ENCODE measurements around the gene NBPF9.
"Not testable (repeated sequence)": the region's sequence is repeated elsewhere in the genome, so short reads cannot be mapped to it uniquely, and the experiment has no call there.

Gene NBPF9, protein sequence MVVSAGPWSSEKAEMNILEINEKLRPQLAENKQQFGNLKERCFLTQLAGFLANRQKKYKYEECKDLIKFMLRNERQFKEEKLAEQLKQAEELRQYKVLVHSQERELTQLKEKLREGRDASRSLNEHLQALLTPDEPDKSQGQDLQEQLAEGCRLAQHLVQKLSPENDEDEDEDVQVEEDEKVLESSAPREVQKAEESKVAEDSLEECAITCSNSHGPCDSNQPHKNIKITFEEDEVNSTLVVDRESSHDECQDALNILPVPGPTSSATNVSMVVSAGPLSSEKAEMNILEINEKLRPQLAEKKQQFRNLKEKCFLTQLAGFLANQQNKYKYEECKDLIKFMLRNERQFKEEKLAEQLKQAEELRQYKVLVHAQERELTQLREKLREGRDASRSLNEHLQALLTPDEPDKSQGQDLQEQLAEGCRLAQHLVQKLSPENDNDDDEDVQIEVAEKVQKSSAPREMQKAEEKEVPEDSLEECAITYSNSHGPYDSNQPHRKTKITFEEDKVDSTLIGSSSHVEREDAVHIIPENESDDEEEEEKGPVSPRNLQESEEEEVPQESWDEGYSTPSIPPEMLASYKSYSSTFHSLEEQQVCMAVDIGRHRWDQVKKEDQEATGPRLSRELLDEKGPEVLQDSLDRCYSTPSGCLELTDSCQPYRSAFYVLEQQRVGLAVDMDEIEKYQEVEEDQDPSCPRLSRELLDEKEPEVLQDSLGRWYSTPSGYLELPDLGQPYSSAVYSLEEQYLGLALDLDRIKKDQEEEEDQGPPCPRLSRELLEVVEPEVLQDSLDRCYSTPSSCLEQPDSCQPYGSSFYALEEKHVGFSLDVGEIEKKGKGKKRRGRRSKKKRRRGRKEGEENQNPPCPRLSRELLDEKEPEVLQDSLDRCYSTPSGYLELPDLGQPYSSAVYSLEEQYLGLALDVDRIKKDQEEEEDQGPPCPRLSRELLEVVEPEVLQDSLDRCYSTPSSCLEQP (N-terminal part only)

DNA sequence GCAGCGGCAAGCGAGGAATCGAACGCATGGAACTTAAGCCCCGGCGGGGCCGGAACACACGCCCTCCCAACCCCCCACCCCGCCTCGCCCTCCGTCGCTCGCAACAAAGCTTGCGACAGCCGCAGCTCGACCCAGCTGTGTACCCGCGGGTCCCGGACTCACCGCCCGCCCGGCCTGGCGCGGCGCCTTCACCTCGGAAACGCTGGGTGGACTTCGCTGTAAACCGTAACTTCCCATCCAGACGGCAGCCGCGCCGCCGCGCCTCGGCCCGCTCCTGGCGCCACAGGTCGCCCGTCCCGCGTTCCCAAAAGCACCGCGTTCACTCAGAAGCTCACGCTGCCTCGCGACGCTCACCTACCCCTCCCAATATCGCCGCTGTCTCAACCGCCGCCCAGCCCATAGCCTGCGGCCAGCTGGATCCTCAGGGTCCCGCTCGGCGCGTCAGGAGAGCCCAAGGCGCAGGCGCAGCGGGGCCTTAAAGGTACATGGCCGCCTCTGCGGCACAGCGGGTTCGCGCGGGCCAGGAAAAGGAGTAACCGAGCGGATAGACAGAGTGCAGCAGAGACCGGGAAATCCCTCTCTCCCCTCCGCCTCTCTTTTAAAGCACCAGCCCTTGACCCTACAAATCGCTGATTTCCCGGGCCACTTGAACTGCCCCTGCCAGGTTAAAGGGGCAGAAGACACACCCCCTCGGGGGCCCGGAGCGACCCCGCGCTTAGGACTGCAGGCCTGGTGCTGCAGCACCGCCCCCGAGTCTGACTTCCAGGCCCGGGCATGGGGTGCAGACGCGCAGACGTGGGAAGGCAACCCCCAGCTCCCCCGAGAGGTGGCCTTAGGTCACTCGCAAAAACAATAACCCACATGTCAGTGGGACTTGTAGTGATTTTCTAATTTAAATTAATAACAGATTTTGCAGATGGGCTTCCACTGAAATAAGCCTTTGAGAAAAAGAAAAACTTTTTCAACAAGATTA is at the start of gene NBPF9:
TSS of gene NBPF9 (minus strand) at position 443 of the 973 bp plus-strand sequence. CDS start 21,412 bp downstream, outside the sequence.
- DNase-seq (ENCODE audit: low read depth) = peak; percentile 10

DNA sequence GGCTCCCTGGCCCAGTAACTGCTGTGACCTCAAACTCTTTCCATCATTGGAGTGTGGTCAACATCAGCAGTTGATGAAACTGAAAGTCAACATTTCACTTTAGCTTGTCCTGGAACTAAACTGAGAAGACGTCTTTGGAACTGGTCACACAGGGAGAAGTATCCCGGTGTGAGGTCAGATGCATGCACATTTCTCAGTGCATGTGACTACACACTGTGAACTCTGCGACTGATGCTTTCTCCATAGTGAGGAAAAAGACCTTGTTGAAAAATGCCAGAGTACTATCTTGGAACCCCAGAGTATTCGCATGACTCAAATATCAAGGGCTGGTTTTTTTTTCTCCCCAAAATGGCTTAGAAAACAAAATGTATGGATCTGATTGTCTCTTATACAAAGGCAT is 46.6 kb upstream of the NBPF9 start:
- DNase-seq (ENCODE audit: low read depth) = not testable (repeated sequence)

DNA sequence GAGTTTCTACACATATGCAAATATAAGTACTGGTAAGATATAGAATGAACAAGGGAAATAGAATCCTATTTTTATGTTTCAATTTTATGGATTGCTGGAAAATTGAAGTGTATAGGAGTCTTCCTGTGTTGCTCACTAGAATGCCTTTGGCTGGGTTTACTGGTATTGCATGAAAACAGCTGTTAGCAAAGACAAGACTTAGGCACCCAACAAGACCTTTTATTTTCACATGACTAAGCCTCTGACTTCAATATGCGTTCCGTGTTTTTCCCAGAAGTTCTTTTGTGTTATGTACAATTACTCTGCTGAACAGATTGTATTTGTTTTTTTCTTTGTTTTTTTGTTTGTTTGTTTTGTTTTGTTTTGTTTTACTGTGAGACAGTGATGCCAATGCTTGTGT is 34.2 kb upstream of the NBPF9 start:
- DNase-seq (ENCODE audit: low read depth) = not testable (repeated sequence)

DNA sequence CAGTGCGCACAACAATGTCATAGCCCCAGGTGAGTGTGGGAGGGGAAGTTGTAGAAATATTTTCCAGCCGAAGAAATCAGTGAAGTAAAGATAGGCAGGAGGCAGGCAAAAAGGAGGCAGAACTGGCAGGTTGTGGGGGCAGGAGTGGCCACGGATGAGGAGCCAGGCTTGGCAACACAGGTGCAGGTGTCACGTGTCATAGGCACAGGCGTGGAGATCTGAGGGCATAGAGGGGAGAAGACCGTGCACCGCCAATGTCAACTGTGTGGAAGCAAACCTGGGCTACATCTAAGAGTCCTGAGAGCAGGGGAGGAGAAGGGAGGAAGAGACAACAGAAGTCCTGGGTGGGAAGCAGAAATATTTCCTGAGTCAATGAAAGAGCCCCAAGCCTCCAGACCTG is 27.6 kb upstream of the NBPF9 start:
- not testable (repeated sequence) for DNase-seq (ENCODE audit: low read depth)

DNA sequence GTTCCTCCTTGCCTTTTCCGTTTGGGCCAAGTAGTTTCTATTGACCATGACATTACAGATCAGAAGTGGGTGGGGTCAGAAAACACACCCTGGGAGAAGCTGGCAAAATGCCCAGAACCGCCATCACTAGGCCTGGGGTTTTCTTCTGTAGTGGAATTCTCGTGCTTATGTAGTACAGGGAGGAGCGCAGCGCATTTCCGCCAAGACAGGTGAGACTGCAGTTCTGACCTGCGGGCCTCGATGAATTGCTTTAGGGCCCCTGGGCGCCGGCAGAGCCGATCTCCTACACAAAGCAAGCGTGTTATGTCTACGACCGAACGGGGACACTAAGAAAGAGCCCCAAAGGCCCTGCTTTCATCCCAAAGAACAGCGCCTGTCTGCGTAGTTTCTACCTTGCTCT is 25.9 kb upstream of the NBPF9 start:
- not testable (repeated sequence) for DNase-seq (ENCODE audit: low read depth)

DNA sequence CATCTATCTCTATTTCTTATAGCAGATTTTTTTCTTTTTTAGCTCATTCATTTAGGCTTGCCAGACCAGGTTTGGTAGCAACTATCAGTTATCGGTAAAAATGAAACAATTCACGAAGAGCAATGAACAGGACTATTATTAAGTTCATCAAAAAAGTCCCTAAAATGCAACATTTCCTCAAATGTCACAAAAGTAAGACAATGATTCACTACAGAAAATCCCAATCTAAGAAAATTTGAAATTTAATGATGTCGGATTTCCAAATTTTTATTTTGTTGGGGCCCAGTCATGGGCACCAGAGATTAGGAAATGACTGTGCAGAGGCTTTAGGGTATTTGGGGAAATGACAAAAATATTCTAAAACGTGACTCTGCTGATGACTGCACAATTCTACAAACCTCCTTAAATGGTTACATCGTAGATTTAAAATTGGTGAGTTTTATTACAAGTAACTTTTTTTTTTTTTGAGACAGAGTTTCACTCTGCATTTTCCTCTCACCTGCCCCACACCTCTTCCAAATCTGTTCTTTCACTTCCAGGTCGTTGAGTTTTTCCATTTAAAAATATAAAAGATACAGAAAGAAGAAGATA is 23.3 kb upstream of the NBPF9 start:
- not testable (repeated sequence) for DNase-seq (ENCODE audit: low read depth)

DNA sequence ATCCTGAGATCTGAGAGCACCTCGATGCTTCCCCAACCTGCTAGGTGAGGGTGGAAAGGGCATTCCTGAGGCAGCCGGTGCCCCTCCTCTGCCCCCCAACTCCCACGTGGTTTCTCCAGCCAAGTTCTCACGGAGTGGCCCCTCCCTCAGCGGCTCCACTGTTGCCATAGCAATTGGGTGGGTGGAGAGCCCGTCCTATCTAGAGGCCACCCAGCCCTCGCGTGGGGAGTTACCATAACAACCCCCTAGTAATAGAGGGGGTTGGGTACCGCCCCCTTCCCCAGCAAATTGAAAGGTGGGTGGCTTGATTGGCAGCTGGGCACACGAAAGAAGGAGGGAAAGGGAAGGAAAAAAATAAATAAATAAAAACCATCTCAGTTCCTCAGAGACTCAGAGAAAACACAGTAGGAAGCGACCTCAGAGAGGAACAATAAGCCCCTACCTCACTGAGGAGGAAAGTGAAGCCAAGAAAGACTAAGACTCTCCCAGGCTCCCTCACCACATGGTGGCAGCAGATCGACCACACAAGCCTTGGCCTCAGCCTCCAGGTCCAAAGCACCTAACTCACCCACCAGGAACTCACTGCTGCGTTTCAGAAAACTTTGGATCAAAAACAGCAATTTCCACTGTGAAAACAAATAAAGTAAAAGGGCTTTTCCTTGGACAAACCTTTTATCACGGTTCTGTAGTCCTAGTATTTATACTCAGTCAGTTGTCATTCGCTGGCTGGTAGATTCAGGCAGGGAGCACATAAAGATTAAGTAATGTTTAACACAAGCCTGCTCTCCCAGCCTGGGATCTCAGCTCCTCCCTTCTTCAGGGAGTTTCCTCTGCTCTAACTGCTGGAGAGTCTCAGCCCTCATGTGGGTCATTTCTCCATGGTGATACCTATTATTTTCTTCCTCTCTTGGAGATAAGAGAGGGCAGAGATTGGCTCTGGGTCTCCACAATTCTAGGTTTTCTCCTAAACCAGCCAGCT is 20.9 kb upstream of the NBPF9 start:
- DNase-seq (ENCODE audit: low read depth) = not testable (repeated sequence)

DNA sequence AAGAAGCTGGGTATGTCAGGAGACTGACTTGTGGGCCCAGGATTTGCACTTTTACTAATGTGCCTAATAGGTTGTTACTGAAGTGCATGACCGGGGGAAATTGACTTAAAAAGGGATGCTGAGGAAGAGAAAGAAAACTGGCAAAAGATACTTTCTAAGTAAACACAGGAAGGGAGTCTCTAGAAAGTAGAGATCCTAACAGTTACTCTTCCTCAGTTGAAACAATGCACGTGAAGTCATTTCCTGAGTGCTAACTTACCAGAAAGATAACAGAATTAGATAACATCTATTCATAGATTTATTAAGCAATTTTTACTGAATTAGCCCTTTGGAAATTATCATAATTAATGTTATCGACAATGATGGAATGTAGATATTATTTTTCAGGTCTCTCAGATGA is 9.5 kb upstream of the NBPF9 start:
- not testable (repeated sequence) for DNase-seq (ENCODE audit: low read depth)

DNA sequence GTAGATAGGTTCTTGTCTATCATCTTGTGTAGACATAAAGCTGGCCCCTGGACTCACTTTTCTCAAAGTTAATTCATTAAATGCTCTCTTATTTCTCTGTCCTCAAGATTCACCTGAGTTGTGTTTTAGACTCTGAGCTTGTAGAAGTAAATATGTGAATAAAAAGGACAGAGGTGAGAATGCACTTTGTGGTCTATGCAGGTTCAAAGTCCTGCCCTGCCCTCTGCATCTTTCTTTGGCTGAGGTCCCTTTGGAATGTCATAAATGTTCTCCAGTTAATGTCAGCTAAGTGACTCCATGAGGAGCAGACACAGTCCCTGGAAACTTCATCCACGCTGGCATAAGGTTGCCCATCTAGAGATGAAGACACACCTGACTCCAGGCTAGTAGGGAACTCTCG is 7.0 kb upstream of the NBPF9 start:
- not testable (repeated sequence) for DNase-seq (ENCODE audit: low read depth)

DNA sequence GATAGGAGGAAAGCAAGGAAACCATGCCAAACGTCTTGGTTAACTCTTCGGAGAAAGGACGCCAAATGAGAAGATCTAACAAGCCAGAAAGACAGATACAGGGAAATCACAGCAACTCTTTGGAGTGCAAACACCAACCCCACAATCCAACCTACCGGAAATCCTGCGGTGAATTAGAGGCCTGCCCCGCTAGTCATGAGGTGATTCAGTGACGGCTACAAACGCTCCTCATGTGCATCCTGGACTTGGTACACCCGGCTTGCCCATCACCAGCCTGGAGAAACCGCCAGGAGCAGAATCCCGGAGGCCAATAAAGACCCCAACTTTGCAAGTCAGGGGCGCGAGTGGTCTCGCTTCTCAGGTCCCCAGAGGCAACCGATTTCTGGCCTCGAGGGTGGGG is 777 bp downstream of the NBPF9 start:
- peak; percentile 31 for DNase-seq (ENCODE audit: low read depth)

DNA sequence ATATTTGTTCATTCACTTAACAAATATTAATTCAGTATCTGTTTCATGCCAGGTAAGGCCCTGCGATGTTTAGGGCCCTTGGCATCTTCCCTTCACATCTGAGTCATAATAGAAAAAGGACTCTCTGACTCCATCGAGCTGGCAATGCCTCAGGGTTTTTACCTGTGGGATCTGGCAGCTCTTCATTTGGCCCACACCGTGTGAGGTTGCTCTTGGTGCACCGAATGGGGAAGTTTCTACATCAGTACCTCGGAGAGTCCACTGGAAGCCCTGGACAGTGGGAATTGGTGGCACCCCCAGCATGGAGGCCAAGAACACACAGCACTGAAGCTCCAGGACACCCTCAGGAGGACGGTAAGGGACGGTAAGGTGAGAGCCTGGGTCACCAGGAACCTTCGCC is 5.1 kb downstream of the NBPF9 start:
- not testable (repeated sequence) for DNase-seq (ENCODE audit: low read depth)

DNA sequence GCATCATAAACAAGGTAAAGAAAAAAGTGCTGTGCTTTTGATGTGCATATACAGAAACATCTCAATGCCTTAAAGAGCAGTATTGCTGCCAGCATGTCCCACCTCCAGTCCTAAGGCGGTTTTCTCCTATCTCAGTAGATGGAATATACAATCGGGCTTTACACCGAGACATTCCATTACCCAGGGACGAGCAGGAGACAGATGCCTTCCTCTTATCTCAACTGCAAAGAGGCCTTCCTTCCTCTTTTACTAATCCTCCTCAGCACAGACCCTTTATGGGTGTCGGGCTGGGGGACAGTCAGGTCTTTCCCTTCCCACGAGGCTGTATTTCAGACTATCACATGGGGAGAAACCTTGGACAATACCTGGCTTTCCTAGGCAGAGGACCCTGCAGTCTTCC is 10.2 kb downstream of the NBPF9 start:
- not testable (repeated sequence) for DNase-seq (ENCODE audit: low read depth)

DNA sequence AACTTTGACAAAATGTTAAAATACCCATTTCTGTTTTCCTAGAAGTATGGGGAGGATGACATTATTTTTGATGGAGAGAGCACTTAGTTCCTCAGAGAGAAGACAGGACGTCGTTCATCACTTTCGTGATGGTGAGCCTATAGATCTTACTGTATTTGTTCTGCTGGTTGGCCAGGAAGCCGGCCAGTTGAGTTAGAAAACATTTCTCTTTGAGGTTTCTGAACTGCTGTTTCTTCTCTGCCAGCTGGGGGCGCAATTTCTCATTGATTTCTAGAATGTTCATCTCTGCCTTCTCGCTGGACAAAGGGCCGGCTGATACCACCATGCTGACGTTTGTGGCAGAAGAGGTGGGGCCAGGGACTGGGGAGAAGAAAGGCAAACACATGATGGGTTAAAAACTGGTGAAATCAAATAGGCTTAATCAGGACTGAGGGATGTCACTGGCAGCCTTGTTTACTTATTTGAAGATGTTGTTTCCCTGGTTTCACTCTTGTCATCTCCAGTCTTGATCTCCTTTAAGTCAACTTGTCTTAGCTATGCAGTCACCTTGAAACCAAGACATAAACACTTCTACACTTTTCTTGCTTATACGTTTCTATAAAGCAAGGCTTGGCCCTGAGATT is 27.7 kb downstream of the NBPF9 start:
- DNase-seq (ENCODE audit: low read depth) = not testable (repeated sequence)

DNA sequence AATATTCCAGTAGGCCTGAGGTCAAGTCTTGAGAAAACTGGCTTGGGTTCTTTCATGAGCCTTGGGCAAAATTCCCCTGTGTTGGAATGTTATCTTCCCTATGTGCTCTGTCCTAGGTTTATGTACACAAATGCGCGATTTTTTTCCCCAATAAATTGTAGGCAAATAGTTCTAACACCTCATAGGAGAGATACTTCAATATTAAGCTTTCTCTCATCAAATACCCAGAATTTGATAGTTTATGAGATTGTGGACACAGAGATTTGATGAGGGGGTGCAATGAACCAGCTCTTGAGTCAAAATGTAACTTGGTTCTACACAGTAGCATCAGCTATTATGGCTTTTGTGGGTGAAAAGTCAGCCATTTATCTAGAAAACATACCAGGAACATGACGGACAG is 38.7 kb downstream of the NBPF9 start:
- not testable (repeated sequence) for DNase-seq (ENCODE audit: low read depth)

DNA sequence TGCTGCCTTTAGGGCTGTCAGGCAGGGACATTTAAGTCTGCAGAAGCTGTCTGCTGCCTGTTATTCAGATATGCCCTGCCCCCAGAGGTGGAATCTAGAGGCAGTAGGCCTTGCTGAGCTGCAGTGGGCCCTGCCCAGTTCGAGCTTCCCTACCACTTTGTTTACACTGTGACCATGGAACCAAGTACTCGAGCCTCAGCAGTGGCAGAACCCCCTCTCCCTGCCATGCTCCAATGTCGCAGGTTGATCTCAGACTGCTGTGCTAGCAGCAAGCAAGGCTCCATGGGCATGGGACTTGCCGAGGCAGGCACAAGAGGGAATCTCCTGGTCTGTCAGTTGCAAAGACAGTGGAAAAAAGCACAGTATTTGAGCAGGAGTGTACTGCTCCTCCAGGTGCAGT is 60.3 kb downstream of the NBPF9 start:
- DNase-seq (ENCODE audit: low read depth) = not testable (repeated sequence)

DNA sequence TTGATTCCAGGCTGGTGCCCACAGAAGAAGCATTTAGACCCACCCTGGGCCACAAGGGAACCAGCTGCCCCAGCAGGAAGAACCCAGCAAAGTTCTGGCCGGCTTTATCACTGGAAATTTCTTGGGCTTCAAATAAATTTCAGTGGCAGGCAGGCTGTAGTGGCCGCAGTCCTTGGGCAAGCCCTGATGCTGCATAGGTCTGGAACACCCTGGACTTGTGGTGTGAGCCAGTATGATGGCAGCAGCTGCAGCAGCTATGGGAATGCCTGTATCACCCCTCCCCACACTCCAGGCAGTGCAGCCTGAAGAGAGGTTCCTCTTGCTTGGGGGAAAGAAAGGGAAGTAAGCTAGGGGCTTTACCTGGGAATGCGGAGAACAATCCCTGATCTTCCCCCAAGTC is 69.4 kb downstream of the NBPF9 start:
- not testable (repeated sequence) for DNase-seq (ENCODE audit: low read depth)

DNA sequence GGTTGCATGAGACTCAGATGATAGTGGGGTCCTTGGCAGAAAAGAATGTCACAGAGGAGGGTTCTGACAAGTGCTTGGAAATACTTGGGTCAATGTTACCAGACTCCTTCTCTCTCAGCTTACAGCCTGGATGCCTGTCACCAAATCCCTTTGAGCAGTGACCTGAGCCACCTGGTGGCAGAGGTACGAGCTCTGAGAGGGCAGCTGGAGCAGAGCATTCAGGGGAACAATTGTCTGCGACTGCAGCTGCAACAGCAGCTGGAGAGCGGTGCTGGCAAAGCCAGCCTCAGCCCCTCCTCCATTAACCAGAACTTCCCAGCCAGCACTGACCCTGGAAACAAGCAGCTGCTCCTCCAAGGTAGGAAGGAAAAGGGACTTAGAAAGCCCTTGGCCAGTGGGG is 79.0 kb downstream of the NBPF9 start:
- DNase-seq (ENCODE audit: low read depth) = not testable (repeated sequence)

DNA sequence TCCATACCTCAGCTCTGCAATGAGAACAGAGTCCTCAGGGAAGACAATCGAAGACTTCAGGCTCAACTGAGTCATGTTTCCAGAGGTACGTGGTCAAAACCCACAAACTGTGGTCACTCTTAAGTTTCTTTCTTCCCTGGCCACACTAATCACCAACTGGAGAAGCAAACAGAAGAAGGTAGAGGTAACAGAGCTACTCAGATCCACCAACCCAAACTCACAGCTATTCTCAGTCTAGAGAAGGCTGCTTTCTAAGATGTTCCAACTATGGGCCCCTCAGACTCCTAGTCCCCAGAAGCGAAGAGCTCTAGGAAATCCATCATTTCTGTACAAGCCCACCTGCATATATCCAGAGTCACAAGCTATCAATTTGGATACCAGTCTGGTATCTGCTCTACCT is 84.8 kb downstream of the NBPF9 start:
- not testable (repeated sequence) for DNase-seq (ENCODE audit: low read depth)

DNA sequence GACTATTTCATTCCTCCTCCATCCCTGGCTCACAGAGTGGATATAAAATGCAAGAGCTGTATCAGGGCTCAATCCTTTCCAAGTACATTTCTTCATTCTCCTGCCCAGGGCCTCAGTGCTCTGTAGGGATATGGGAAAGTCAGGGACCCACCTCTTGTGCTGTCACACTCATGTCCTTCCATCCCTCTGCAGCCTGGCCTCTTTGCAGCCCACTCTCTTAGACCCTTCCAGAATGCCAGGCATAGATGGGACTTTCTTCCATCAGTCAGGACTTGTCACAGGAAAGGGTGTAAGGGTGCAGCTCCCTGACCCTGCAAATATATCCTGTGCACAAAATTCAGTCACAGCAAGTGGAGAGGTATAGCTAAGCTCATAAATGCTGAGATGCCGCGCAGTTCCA is 86.7 kb downstream of the NBPF9 start:
- not testable (repeated sequence) for DNase-seq (ENCODE audit: low read depth)
